Measurements from ENCODE around the gene PRDM2.

DNA sequence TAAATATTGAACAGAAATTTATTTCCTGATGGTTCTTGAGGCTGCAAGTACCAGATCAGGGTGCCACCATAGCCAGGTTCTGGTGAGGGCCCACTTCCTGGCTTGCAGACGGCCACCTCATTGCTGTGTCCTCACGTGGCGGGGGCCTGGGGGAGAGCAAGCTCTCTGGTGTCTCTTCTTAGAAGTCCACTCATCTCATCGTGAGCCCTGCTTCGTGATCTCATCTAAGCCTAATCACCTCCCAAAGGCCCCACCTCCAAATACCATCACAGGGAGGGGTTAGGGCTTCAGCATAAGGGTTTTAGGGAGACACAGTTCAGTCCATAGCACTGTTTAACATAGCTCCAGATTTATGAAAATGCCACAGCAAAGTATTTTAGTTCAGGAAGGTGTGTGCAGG, 119.7 kb downstream of the PRDM2 start:
- TF ChIP-seq ELF4 (CRISPR knock-in tag; IDR thresholded peaks at IDR 0.05; ENCODE audit: borderline replicate concordance) (no peak), ZNF552 (CRISPR knock-in tag; IDR thresholded peaks at IDR 0.05; ENCODE audit: borderline replicate concordance) (no peak), RNF2 (conservative IDR thresholded peaks at IDR 0.05; ENCODE audit: low read depth) (no peak), EZH2 (conservative IDR thresholded peaks at IDR 0.05; ENCODE audit: low read depth, low read length) (no peak), ZSCAN29 (CRISPR knock-in tag; conservative IDR thresholded peaks at IDR 0.05) (no peak), MEIS2 (CRISPR knock-in tag; IDR thresholded peaks at IDR 0.05) (no peak), SP140L (CRISPR knock-in tag; IDR thresholded peaks at IDR 0.05; ENCODE audit: borderline replicate concordance) (no peak), CREM (IDR thresholded peaks at IDR 0.05) (no peak), CREM (CRISPR knock-in tag; IDR thresholded peaks at IDR 0.05) (no peak), FOXC1 (CRISPR knock-in tag; IDR thresholded peaks at IDR 0.05; ENCODE audit: borderline replicate concordance) (no peak)
- TF ChIP-seq, protein P1, sequence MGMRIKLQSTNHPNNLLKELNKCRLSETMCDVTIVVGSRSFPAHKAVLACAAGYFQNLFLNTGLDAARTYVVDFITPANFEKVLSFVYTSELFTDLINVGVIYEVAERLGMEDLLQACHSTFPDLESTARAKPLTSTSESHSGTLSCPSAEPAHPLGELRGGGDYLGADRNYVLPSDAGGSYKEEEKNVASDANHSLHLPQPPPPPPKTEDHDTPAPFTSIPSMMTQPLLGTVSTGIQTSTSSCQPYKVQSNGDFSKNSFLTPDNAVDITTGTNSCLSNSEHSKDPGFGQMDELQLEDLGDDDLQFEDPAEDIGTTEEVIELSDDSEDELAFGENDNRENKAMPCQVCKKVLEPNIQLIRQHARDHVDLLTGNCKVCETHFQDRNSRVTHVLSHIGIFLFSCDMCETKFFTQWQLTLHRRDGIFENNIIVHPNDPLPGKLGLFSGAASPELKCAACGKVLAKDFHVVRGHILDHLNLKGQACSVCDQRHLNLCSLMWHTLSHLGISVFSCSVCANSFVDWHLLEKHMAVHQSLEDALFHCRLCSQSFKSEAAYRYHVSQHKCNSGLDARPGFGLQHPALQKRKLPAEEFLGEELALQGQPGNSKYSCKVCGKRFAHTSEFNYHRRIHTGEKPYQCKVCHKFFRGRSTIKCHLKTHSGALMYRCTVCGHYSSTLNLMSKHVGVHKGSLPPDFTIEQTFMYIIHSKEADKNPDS (CRISPR knock-in tag; IDR thresholded peaks at IDR 0.05) = no peak
- TF ChIP-seq, protein P2, sequence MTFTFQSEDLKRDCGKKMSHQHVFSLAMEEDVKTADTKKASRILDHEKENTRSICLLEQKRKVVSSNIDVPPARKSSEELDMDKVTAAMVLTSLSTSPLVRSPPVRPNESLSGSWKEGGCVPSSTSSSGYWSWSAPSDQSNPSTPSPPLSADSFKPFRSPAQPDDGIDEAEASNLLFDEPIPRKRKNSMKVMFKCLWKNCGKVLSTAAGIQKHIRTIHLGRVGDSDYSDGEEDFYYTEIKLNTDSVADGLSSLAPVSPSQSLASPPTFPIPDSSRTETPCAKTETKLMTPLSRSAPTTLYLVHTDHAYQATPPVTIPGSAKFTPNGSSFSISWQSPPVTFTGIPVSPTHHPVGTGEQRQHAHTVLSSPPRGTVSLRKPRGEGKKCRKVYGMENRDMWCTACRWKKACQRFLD (CRISPR knock-in tag; IDR thresholded peaks at IDR 0.05; ENCODE audit: borderline replicate concordance) = no peak
- TF ChIP-seq, protein P3, sequence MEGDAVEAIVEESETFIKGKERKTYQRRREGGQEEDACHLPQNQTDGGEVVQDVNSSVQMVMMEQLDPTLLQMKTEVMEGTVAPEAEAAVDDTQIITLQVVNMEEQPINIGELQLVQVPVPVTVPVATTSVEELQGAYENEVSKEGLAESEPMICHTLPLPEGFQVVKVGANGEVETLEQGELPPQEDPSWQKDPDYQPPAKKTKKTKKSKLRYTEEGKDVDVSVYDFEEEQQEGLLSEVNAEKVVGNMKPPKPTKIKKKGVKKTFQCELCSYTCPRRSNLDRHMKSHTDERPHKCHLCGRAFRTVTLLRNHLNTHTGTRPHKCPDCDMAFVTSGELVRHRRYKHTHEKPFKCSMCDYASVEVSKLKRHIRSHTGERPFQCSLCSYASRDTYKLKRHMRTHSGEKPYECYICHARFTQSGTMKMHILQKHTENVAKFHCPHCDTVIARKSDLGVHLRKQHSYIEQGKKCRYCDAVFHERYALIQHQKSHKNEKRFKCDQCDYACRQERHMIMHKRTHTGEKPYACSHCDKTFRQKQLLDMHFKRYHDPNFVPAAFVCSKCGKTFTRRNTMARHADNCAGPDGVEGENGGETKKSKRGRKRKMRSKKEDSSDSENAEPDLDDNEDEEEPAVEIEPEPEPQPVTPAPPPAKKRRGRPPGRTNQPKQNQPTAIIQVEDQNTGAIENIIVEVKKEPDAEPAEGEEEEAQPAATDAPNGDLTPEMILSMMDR (CRISPR knock-in tag; IDR thresholded peaks at IDR 0.05) = no peak
- TF ChIP-seq, protein P4, sequence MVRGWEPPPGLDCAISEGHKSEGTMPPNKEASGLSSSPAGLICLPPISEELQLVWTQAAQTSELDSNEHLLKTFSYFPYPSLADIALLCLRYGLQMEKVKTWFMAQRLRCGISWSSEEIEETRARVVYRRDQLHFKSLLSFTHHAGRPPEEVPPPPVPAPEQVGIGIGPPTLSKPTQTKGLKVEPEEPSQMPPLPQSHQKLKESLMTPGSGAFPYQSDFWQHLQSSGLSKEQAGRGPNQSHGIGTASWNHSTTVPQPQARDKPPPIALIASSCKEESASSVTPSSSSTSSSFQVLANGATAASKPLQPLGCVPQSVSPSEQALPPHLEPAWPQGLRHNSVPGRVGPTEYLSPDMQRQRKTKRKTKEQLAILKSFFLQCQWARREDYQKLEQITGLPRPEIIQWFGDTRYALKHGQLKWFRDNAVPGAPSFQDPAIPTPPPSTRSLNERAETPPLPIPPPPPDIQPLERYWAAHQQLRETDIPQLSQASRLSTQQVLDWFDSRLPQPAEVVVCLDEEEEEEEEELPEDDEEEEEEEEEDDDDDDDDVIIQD (CRISPR knock-in tag; IDR thresholded peaks at IDR 0.05; ENCODE audit: low read depth) = no peak

All from HepG2 (cell line).